CD14-positive monocyte (primary cell): Measurements from ENCODE around the gene RPS6KB2. TPM values are rescaled to one million over a fixed set of nuclear protein-coding genes. Genes with fewer than 3 reads are reported as not detected.

Source experiments
- DNase-seq, 3 donors: peaks; one replicate each; pipeline ENCODE4 v3.0.0-alpha.2; 2011 to 2022
- H2AFZ ChIP-seq: 2 replicates; pipeline ENCODE4 v1.6.0; 2012; ENCODE audit warnings: mild to moderate bottlenecking, low read depth, low read length, inconsistent platforms; ENCODE audit not compliant: insufficient read depth, poor library complexity, severe bottlenecking
- H3K27ac ChIP-seq, 2 donors: 1 replicate in 1 of 2; 2 replicates in 1 of 2; pipeline ENCODE4 v1.5.1; 2012 to 2013; ENCODE audit warnings: low read length in 2 of 2, control low read depth in 1 of 2, inconsistent platforms in 1 of 2, low read depth in 1 of 2, mild to moderate bottlenecking in 1 of 2
- H3K27me3 ChIP-seq, 2 donors: one replicate each; pipeline versions ENCODE4 v1.6.0 to v1.6.1; 2011 to 2013; ENCODE audit warnings: low read length in 2 of 2; ENCODE audit not compliant: control insufficient read depth in 2 of 2, insufficient read depth in 2 of 2
- H3K36me3 ChIP-seq, 2 donors: replicated peaks in 1 of 2; 1 replicate in 1 of 2; 2 replicates in 1 of 2; pipeline versions ENCODE4 v1.5.1 to v1.6.1; 2012 to 2013; ENCODE audit warnings: low read length in 2 of 2, control low read depth in 1 of 2, inconsistent platforms in 1 of 2, mild to moderate bottlenecking in 1 of 2; ENCODE audit not compliant: insufficient read depth in 2 of 2, control insufficient read depth in 1 of 2
- H3K4me1 ChIP-seq, 2 donors: 1 replicate in 1 of 2; 2 replicates in 1 of 2; pipeline versions ENCODE4 v1.5.1 to v1.6.1; 2012 to 2013; ENCODE audit warnings: low read length in 2 of 2, control low read depth in 1 of 2, inconsistent platforms in 1 of 2, mild to moderate bottlenecking in 1 of 2, moderate library complexity in 1 of 2; ENCODE audit not compliant: insufficient read depth in 2 of 2, control insufficient read depth in 1 of 2
- H3K4me2 ChIP-seq: replicated peaks from 2 replicates; pipeline ENCODE3; 2012; ENCODE audit warnings: low read length, moderate library complexity, mild to moderate bottlenecking; ENCODE audit not compliant: poor library complexity, severe bottlenecking; ENCODE audit errors: extremely low read depth
- H3K4me3 ChIP-seq, 3 experiments: fragments of 200-600 bp in 1 of 3; sonication (generic) in 1 of 3; replicated peaks in 1 of 3; 1 replicate in 2 of 3; 2 replicates in 1 of 3; pipeline ENCODE4 v1.5.1; 2011 to 2013; ENCODE audit warnings: low read length in 3 of 3, mild to moderate bottlenecking in 3 of 3, control low read depth in 2 of 3, low read depth in 2 of 3, inconsistent platforms in 1 of 3, moderate library complexity in 1 of 3
- H3K79me2 ChIP-seq: 2 replicates; pipeline ENCODE4 v1.6.0; 2012; ENCODE audit warnings: mild to moderate bottlenecking, control low read depth, inconsistent platforms, low read length, moderate library complexity; ENCODE audit not compliant: insufficient read depth
- H3K9ac ChIP-seq: 2 replicates; pipeline ENCODE4 v1.6.0; 2017; ENCODE audit warnings: low read length, mild to moderate bottlenecking; ENCODE audit not compliant: insufficient read depth, poor library complexity, severe bottlenecking
- H3K9me3 ChIP-seq, 2 donors: replicated peaks in 1 of 2; 1 replicate in 1 of 2; 2 replicates in 1 of 2; pipeline versions ENCODE4 v1.5.1 to v1.6.1; 2012 to 2013; ENCODE audit warnings: low read length in 2 of 2, control low read depth in 1 of 2; ENCODE audit not compliant: control insufficient read depth in 1 of 2, insufficient read depth in 1 of 2
- H4K20me1 ChIP-seq: 2 replicates; pipeline ENCODE4 v1.6.0; 2012; ENCODE audit warnings: mild to moderate bottlenecking, low read length, control low read depth, moderate library complexity; ENCODE audit not compliant: insufficient read depth
- H3K27ac Mint-ChIP-seq, 7 donors: one replicate each; pipeline ENCODE4 v1.8.0; 2020; ENCODE audit warnings: mild to moderate bottlenecking in 7 of 7, mixed read lengths in 7 of 7, moderate library complexity in 6 of 7, inconsistent platforms in 2 of 7
- H3K27me3 Mint-ChIP-seq, 3 donors: one replicate each; pipeline ENCODE4 v1.8.0; 2021 to 2022; ENCODE audit warnings: low read depth in 3 of 3, mild to moderate bottlenecking in 3 of 3, mixed read lengths in 3 of 3, moderate library complexity in 3 of 3, inconsistent platforms in 1 of 3
- H3K36me3 Mint-ChIP-seq, 2 donors: one replicate each; pipeline ENCODE4 v1.8.0; 2020; ENCODE audit warnings: mixed read lengths in 2 of 2, inconsistent platforms in 1 of 2, mild to moderate bottlenecking in 1 of 2
- H3K4me1 Mint-ChIP-seq: one replicate; pipeline ENCODE4 v1.8.0; 2020; ENCODE audit warnings: mild to moderate bottlenecking, mixed read lengths
- H3K4me3 Mint-ChIP-seq, 2 donors: one replicate each; pipeline ENCODE4 v1.8.0; 2020; ENCODE audit warnings: mild to moderate bottlenecking in 2 of 2, mixed read lengths in 2 of 2, moderate library complexity in 1 of 2
- H3K9me3 Mint-ChIP-seq, 7 donors: one replicate each; pipeline ENCODE4 v1.8.0; 2020 to 2022; ENCODE audit warnings: mixed read lengths in 7 of 7, mild to moderate bottlenecking in 6 of 7, moderate library complexity in 6 of 7, inconsistent platforms in 2 of 7
- CTCF ChIP-seq: fragments of 200-600 bp; IDR thresholded peaks from one replicate; pipeline ENCODE4 v1.8.0; 2022; ENCODE audit warnings: antibody characterized with exemption, mild to moderate bottlenecking
- WGBS: methylation state at CpG from one replicate; pipeline ENCODE4 v1.1.5; 2013; ENCODE audit warnings: missing lambda C conversion rate; ENCODE audit not compliant: insufficient coverage; 5-methylcytosine and 5-hydroxymethylcytosine counted together
- intact Hi-C, 2 donors: fragments of 100-400 bp; cut with micrococcal nuclease; formaldehyde crosslinking; loops; one replicate each; pipeline versions ENCODE4 v1.15.0 to v1.15.1; 2023
- polyA plus RNA-seq, 3 donors: library from polyadenylated mRNA; depleted of rRNA in 1 of 3; unstranded in 2 of 3; stranded (reverse) in 1 of 3; fragments of 300-500 nt in 2 of 3; fragments of >200 nt in 1 of 3; fragmentation: Illumina TruSeq in 2 of 3; gene quantifications; 1 replicate in 2 of 3; 2 replicates in 1 of 3; pipeline ENCODE4 v1.2.3, GENCODE V29; 2012 to 2021

Gene RPS6KB2
- polyA plus RNA-seq, 3 donors, result 51.6 to 101 (median 53.8) TPM

- Histone ChIP-seq H4K20me1 (peaks cover 51% of the 10 kb centered on the region), H3K79me2 (peaks cover 39% of the 10 kb centered on the region), H3K4me2 (no peak overlapping the region), H3K4me3 (no peak overlapping the region), H3K27me3 (no peaks in the 10 kb centered on the region), H3K4me1 (peaks cover 71 to 80% of the 10 kb centered on the region in 2 donors), H3K9me3 (no peaks in the 10 kb centered on the region), H3K9ac (no peak overlapping the region), H2AFZ (no peak overlapping the region), H3K36me3 (peaks cover 9 to 18% of the 10 kb centered on the region in 2 donors), H3K27ac (peak overlapping the region; percentile 2 to 18)
- intact Hi-C loops, result no loop called here
- H3K4me3 Mint-ChIP-seq, result no peak overlapping the region
- H3K4me1 Mint-ChIP-seq, result peaks cover 75% of the 10 kb centered on the region
- DNase-seq, result no peak
- 93% methylated on average over 5 of the region's 12 CpGs for WGBS
- TF ChIP-seq CTCF, result no peak
- H3K27me3 Mint-ChIP-seq, result peaks cover 3 to 12% (median 7%) of the 10 kb centered on the region in 3 donors
- H3K36me3 Mint-ChIP-seq, result peaks cover 19 to 36% of the 10 kb centered on the region in 2 donors
- no peaks in the 10 kb centered on the region for H3K9me3 Mint-ChIP-seq
- H3K27ac Mint-ChIP-seq, result peak overlapping the region in 3 of 7 donors; percentile 4 to 54 (median 16)
These were observed 21.2 kb upstream of the RPS6KB2 start for GRCh38 chr11:67406969-67407687.

DNA sequence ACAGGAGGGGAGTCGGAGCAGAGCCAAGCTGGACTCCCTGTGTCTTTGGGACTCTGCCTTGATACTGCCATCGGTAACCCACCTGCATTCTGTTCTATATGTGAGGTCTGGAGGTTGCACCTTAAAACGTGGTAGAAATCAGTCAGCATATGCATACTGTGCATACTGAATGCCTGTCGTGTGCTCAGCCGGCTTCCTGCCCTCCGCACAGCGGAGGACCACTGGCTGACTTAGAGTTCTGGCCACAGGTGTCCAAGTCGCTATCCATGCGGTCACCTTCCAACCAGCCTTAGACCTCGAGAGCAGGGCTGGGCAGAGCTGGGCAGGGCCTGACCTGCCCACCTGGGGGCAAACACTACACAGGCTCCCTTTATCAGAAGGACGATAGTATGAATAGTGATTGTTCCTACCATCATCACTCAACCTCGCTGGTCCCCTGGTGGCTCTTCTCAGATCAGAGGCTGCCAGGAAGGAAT, 20.6 kb upstream of the RPS6KB2 start:
- Histone ChIP-seq H3K4me1 (peaks cover 65 to 74% of the 10 kb centered on the region in 2 donors), H3K27me3 (no peaks in the 10 kb centered on the region), H3K79me2 (peaks cover 33% of the 10 kb centered on the region), H3K9me3 (no peaks in the 10 kb centered on the region), H3K27ac (peak overlapping the region; percentile 2 to 14), H3K4me3 (no peak overlapping the region), H3K4me2 (no peak overlapping the region), H2AFZ (no peak overlapping the region), H3K36me3 (peaks cover 9 to 18% of the 10 kb centered on the region in 2 donors), H3K9ac (no peak overlapping the region), H4K20me1 (peaks cover 51% of the 10 kb centered on the region)
- H3K4me1 Mint-ChIP-seq, result peaks cover 69% of the 10 kb centered on the region
- H3K9me3 Mint-ChIP-seq, result no peaks in the 10 kb centered on the region
- H3K27ac Mint-ChIP-seq, result no peak overlapping the region
- peaks cover 19 to 36% of the 10 kb centered on the region in 2 donors for H3K36me3 Mint-ChIP-seq
- no peak for DNase-seq
- intact Hi-C loops, result no loop called here
- no peak for TF ChIP-seq CTCF
- H3K27me3 Mint-ChIP-seq, result peaks cover 3 to 18% (median 13%) of the 10 kb centered on the region in 3 donors
- H3K4me3 Mint-ChIP-seq, result no peak overlapping the region
- 85% methylated on average over 9 of the region's 12 CpGs for WGBS
